GM21576 (cell line): ENCODE measurements around the gene TNIK.
"Not testable (repeated sequence)": the region's sequence is repeated elsewhere in the genome, so short reads cannot be mapped to it uniquely, and the experiment has no call there.

Experiments used
- ATAC-seq: cut with Tn5 transposase; IDR thresholded peaks from one replicate; pipeline ENCODE4 v1.9.1; 2021; ENCODE audit warnings: mild to moderate bottlenecking, moderate library complexity; ENCODE audit not compliant: unreplicated experiment

TNIK gene

GRCh38 chr3:171389491-171389890, 70.7 kb downstream of the TNIK start:
- ATAC-seq: no peak

- no peak for ATAC-seq
These were observed 71.7 kb downstream of the TNIK start for GRCh38 chr3:171388527-171388926.

GRCh38 chr3:171387062-171387461, 73.1 kb downstream of the TNIK start:
- no peak for ATAC-seq

- no peak for ATAC-seq
These were observed 75.1 kb downstream of the TNIK start for GRCh38 chr3:171385086-171385485.

GRCh38 chr3:171384101-171384891, 75.9 kb downstream of the TNIK start:
- ATAC-seq: no peak

GRCh38 chr3:171383206-171384018, 76.8 kb downstream of the TNIK start:
- peak; percentile 58 for ATAC-seq

- not testable (repeated sequence) for ATAC-seq
These were observed 77.9 kb downstream of the TNIK start for GRCh38 chr3:171382347-171382746.

- no peak for ATAC-seq
These were observed 79.3 kb downstream of the TNIK start for GRCh38 chr3:171380711-171381425.

- no peak for ATAC-seq
These were observed 80.2 kb downstream of the TNIK start for GRCh38 chr3:171379961-171380483.

- ATAC-seq: no peak
These were observed 80.9 kb downstream of the TNIK start for GRCh38 chr3:171379281-171379680.

- no peak for ATAC-seq
These were observed 81.6 kb downstream of the TNIK start for GRCh38 chr3:171378586-171378985.

- no peak for ATAC-seq
These were observed 82.3 kb downstream of the TNIK start for GRCh38 chr3:171377859-171378258.

GRCh38 chr3:171376596-171376947, 83.6 kb downstream of the TNIK start:
- no peak for ATAC-seq

- no peak for ATAC-seq
These were observed 84.3 kb downstream of the TNIK start for GRCh38 chr3:171375666-171376595.

- ATAC-seq: no peak
These were observed 85.4 kb downstream of the TNIK start for GRCh38 chr3:171374661-171375285.

GRCh38 chr3:171374260-171374659, 85.9 kb downstream of the TNIK start:
- ATAC-seq: no peak

- no peak for ATAC-seq
These were observed 86.5 kb downstream of the TNIK start for GRCh38 chr3:171373711-171374110.

GRCh38 chr3:171372694-171373093, 87.5 kb downstream of the TNIK start:
- no peak for ATAC-seq

- ATAC-seq: no peak
These were observed 88.9 kb downstream of the TNIK start for GRCh38 chr3:171371354-171371753.

GRCh38 chr3:171369156-171369555, 91.0 kb downstream of the TNIK start:
- ATAC-seq: no peak
